Measurements from ENCODE around the gene C12orf56. TPM values are rescaled to one million over a fixed set of nuclear protein-coding genes. Genes with fewer than 3 reads are reported as not detected.
"Not testable (repeated sequence)": the region's sequence is repeated elsewhere in the genome, so short reads cannot be mapped to it uniquely, and the experiment has no call there.

The C12orf56 gene
- polyA plus RNA-seq, 2 of the 4 experiments (the other 2 are of a cell fraction) = 0.05 to 0.22 TPM

DNA sequence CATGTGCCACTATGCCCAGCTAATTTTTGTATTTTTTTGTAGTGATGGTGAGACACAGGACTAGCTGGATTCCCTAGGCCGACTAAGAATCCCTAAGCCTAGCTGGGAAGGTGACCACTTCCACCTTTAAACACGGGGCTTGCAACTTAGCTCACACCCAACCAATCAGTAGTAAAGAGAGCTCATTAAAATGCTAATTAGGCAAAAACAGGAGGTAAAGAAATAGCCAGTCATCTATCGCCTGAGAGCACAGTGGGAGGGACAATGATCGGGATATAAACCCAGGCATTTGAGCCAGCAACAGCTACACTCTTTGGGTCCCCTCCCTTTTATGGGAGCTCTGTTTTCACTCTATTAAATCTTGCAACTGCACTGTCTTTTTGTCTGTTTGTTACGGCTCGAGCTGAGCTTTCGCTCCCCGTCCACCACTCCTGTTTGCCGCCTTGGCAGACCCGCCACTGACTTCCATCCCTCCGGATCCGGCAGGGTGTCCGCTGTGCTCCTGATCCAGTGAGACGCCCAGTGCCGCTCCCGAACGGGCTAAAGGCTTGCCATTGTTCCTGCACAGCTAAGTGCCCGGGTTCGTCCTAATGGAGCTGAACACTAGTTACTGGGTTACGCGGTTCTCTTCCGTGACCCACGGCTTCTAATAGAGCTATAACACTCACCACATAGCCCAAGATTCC lies 70.9 kb downstream of the C12orf56 start:
- H3K27ac ChIP-seq; H3K4me2 ChIP-seq; H3K4me3 ChIP-seq; POLR2A ChIA-PET; ATAC-seq; H3K4me1 ChIP-seq; DNase-seq (ENCODE audit: low read depth in 1 of 2, low spot score in 1 of 2); H3K9me3 ChIP-seq; FAIRE-seq: not testable (repeated sequence)
- peak; percentile 39 for TF ChIP-seq MAFK (IDR thresholded peaks at IDR 0.05; ENCODE audit: partially characterized antibody)
- CTCF ChIA-PET = interaction anchor here (0.7 to 1.2 kb wide), 2 partner anchors 52 to 476 kb away, joined by 3 read pairs; no protein-coding TSS in a partner anchor
- 77% methylated on average over 23 of the region's 23 CpGs for WGBS (ENCODE audit: missing lambda C conversion rate)

DNA sequence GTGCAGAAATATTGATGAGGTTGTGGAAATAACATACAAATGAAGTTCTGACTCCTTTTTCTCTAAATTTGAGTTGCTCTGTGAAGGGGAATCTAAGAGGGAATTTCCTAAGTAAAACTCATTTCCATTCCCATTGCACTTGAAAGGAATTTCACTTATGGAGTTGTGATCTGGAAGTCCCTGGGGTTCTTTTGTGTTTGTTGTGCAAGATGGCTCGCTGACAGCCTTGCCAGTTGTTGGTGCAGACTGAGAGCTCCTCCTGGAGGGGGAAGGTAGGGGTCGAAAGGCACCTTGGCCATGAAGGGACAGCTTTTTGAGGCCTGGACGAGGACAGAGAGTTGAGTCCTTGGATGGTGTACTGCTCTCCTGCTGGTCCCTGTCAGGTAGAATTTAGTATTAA lies 72.0 kb downstream of the C12orf56 start:
- Histone ChIP-seq H3K4me3 (no peak overlapping the region), H3K4me2 (no peak overlapping the region), H3K4me1 (no peaks in the 10 kb centered on the region), H3K27ac (no peak overlapping the region), H3K9me3 (no peaks in the 10 kb centered on the region)
- ChIA-PET CTCF (interaction anchor here (1.2 kb wide), 1 partner anchor 475 kb away, joined by 3 read pairs; no protein-coding TSS in a partner anchor), POLR2A (no interaction called here)
- 40% methylated on average over 3 of the region's 3 CpGs for WGBS (ENCODE audit: missing lambda C conversion rate)
- ATAC-seq = peak in 1 of 2 experiments; percentile 58; a peak in 3 of 6 replicates
- TF ChIP-seq RAD21 (conservative IDR thresholded peaks at IDR 0.05 in 1 of 2, IDR thresholded peaks at IDR 0.05 in 1 of 2) = peak in 1 of 2 experiments; percentile 44; a peak in 2 of 5 replicates
- TF ChIP-seq PHF8 (IDR thresholded peaks at IDR 0.05; ENCODE audit: borderline replicate concordance, low read depth) = no peak
- DNase-seq (ENCODE audit: low read depth in 1 of 2, low spot score in 1 of 2) = peak in 1 of 2 experiments; percentile 41
- FAIRE-seq = no peak

DNA sequence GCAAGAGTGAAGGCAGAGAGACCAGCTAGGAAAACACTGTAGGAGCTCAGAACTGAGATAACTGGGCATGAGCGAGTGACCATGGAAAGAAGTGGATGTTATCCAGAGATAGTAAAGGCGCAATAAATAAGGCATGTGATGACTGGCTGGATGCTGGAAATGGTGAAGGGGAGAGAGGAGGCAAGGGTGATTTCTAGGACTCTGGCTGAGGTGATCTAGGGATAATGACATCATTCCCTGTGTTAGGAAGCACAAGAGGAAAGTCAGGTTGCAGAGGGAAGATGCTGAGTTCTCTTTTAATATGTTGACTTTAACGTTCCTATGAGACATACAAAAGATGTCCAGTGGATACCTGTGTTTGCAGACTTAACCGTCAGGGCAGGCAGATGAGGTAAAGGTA lies 78.7 kb downstream of the C12orf56 start:
- CTCF ChIA-PET = no interaction called here
- ATAC-seq = no peak

DNA sequence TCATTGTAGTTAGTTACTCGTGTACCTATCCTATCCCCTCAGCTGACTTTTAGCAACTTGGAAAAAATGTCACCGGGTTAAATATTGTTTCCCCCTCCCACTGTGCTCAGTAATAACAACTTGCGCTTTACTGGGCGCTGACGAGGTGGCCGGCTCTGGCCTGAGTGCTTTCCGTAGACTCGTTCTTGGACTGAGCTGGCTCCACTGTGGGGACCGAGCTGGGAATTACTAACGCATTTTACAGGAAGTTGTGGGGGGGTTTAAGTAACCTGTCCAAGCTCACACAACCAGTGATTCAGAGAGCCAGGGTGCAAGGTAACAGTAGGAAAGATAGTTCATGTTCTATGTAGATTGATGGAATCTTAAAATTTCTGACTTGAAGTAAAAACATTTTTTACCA lies 86.0 kb downstream of the C12orf56 start:
- DNase-seq (ENCODE audit: low read depth in 1 of 2, low spot score in 1 of 2) (no peak), FAIRE-seq (no peak), ATAC-seq (no peak)
- Histone ChIP-seq H3K4me1 (no peaks in the 10 kb centered on the region), H3K4me3 (no peak overlapping the region), H3K9me3 (no peaks in the 10 kb centered on the region), H3K4me2 (no peak overlapping the region), H3K27ac (no peak overlapping the region)
- 74% methylated on average over 10 of the region's 10 CpGs for WGBS (ENCODE audit: missing lambda C conversion rate)
- ChIA-PET POLR2A (no interaction called here), CTCF (interaction anchor here (0.9 kb wide), 1 partner anchor 8 kb away, joined by 3 read pairs; no protein-coding TSS in a partner anchor)
- TF ChIP-seq, protein P1, sequence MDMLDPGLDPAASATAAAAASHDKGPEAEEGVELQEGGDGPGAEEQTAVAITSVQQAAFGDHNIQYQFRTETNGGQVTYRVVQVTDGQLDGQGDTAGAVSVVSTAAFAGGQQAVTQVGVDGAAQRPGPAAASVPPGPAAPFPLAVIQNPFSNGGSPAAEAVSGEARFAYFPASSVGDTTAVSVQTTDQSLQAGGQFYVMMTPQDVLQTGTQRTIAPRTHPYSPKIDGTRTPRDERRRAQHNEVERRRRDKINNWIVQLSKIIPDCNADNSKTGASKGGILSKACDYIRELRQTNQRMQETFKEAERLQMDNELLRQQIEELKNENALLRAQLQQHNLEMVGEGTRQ (IDR thresholded peaks at IDR 0.05) = no peak
- TF ChIP-seq, protein P2, sequence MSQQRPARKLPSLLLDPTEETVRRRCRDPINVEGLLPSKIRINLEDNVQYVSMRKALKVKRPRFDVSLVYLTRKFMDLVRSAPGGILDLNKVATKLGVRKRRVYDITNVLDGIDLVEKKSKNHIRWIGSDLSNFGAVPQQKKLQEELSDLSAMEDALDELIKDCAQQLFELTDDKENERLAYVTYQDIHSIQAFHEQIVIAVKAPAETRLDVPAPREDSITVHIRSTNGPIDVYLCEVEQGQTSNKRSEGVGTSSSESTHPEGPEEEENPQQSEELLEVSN (IDR thresholded peaks at IDR 0.05; ENCODE audit: borderline replicate concordance, low read depth) = no peak
- TF ChIP-seq, protein P3, sequence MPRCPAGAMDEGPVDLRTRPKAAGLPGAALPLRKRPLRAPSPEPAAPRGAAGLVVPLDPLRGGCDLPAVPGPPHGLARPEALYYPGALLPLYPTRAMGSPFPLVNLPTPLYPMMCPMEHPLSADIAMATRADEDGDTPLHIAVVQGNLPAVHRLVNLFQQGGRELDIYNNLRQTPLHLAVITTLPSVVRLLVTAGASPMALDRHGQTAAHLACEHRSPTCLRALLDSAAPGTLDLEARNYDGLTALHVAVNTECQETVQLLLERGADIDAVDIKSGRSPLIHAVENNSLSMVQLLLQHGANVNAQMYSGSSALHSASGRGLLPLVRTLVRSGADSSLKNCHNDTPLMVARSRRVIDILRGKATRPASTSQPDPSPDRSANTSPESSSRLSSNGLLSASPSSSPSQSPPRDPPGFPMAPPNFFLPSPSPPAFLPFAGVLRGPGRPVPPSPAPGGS (IDR thresholded peaks at IDR 0.05) = no peak
- TF ChIP-seq, protein P4, sequence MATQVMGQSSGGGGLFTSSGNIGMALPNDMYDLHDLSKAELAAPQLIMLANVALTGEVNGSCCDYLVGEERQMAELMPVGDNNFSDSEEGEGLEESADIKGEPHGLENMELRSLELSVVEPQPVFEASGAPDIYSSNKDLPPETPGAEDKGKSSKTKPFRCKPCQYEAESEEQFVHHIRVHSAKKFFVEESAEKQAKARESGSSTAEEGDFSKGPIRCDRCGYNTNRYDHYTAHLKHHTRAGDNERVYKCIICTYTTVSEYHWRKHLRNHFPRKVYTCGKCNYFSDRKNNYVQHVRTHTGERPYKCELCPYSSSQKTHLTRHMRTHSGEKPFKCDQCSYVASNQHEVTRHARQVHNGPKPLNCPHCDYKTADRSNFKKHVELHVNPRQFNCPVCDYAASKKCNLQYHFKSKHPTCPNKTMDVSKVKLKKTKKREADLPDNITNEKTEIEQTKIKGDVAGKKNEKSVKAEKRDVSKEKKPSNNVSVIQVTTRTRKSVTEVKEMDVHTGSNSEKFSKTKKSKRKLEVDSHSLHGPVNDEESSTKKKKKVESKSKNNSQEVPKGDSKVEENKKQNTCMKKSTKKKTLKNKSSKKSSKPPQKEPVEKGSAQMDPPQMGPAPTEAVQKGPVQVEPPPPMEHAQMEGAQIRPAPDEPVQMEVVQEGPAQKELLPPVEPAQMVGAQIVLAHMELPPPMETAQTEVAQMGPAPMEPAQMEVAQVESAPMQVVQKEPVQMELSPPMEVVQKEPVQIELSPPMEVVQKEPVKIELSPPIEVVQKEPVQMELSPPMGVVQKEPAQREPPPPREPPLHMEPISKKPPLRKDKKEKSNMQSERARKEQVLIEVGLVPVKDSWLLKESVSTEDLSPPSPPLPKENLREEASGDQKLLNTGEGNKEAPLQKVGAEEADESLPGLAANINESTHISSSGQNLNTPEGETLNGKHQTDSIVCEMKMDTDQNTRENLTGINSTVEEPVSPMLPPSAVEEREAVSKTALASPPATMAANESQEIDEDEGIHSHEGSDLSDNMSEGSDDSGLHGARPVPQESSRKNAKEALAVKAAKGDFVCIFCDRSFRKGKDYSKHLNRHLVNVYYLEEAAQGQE (IDR thresholded peaks at IDR 0.05) = no peak
- TF ChIP-seq TP53 (CRISPR knock-in tag; IDR thresholded peaks at IDR 0.05) = no peak

More for the DNA sequence above, 78.7 kb downstream of the C12orf56 start:
- no peaks in the 10 kb centered on the region for H3K9me3 ChIP-seq
- no peak overlapping the region for H3K27ac ChIP-seq
- H3K4me3 ChIP-seq = no peak overlapping the region
- POLR2A ChIA-PET = no interaction called here
- WGBS (ENCODE audit: missing lambda C conversion rate) = 72% methylated on average over 4 of the region's 4 CpGs
- TF ChIP-seq FOXS1 (CRISPR knock-in tag; IDR thresholded peaks at IDR 0.05) (no peak), POLR2A (IDR thresholded peaks at IDR 0.05; ENCODE audit: low read length) (no peak), JUN (IDR thresholded peaks at IDR 0.05) (no peak), MAFK (IDR thresholded peaks at IDR 0.05; ENCODE audit: partially characterized antibody) (no peak), MAZ (IDR thresholded peaks at IDR 0.05; ENCODE audit: borderline replicate concordance, low read depth, low read length) (no peak), HDAC2 (IDR thresholded peaks at IDR 0.05) (no peak), ZFP36 (IDR thresholded peaks at IDR 0.05; ENCODE audit: borderline replicate concordance, partially characterized antibody) (no peak), GATA3 (IDR thresholded peaks at IDR 0.05; ENCODE audit: borderline replicate concordance) (no peak), ESRRA (IDR thresholded peaks at IDR 0.05; ENCODE audit: borderline replicate concordance, low read length) (no peak), HOXB5 (CRISPR knock-in tag; IDR thresholded peaks at IDR 0.05) (no peak), CEBPB (IDR thresholded peaks at IDR 0.05) (no peak), ZSCAN20 (CRISPR knock-in tag; IDR thresholded peaks at IDR 0.05) (no peak), POLR2AphosphoS2 (conservative IDR thresholded peaks at IDR 0.05; ENCODE audit: low read length) (no peak), TP53 (CRISPR knock-in tag; IDR thresholded peaks at IDR 0.05) (no peak)
- TF ChIP-seq, protein P5, sequence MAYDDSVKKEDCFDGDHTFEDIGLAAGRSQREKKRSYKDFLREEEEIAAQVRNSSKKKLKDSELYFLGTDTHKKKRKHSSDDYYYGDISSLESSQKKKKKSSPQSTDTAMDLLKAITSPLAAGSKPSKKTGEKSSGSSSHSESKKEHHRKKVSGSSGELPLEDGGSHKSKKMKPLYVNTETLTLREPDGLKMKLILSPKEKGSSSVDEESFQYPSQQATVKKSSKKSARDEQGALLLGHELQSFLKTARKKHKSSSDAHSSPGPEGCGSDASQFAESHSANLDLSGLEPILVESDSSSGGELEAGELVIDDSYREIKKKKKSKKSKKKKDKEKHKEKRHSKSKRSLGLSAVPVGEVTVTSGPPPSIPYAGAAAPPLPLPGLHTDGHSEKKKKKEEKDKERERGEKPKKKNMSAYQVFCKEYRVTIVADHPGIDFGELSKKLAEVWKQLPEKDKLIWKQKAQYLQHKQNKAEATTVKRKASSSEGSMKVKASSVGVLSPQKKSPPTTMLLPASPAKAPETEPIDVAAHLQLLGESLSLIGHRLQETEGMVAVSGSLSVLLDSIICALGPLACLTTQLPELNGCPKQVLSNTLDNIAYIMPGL (CRISPR knock-in tag; IDR thresholded peaks at IDR 0.05; ENCODE audit: borderline replicate concordance) = no peak
- TF ChIP-seq, protein P6, sequence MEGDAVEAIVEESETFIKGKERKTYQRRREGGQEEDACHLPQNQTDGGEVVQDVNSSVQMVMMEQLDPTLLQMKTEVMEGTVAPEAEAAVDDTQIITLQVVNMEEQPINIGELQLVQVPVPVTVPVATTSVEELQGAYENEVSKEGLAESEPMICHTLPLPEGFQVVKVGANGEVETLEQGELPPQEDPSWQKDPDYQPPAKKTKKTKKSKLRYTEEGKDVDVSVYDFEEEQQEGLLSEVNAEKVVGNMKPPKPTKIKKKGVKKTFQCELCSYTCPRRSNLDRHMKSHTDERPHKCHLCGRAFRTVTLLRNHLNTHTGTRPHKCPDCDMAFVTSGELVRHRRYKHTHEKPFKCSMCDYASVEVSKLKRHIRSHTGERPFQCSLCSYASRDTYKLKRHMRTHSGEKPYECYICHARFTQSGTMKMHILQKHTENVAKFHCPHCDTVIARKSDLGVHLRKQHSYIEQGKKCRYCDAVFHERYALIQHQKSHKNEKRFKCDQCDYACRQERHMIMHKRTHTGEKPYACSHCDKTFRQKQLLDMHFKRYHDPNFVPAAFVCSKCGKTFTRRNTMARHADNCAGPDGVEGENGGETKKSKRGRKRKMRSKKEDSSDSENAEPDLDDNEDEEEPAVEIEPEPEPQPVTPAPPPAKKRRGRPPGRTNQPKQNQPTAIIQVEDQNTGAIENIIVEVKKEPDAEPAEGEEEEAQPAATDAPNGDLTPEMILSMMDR (IDR thresholded peaks at IDR 0.05) = no peak
- FAIRE-seq (no peak), DNase-seq (ENCODE audit: low read depth in 1 of 2, low spot score in 1 of 2) (no peak)
- no peak overlapping the region for H3K4me2 ChIP-seq
- no peaks in the 10 kb centered on the region for H3K4me1 ChIP-seq

All from A549 (cell line).